ENCODE results near the gene TSC22D1. TPM values are rescaled to one million over a fixed set of nuclear protein-coding genes. Genes with fewer than 3 reads are reported as not detected.
"Not testable (repeated sequence)": the region's sequence is repeated elsewhere in the genome, so short reads cannot be mapped to it uniquely, and the experiment has no call there.

Gene TSC22D1
- total RNA-seq, 1 donor from 2014 or later: 185 TPM

DNA sequence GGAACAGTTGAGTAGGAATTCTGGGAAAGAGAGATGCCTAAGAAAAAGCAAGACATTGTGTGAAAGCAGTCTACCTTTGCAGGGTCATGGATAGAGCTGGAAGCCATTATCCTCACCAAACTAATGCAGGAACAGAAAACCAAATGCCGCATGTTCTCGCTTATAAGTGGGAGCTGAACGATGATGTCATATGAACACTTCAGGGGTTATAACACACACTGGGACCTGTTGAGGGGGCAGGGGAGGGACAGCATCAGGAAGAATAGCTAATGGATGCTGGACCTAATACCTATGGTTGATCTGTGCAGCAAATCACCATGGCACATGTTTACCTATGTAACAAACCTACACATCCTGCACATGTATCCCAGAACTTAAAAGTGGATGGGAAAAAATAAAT, 69.9 kb downstream of the TSC22D1 start:
- DNase-seq (ENCODE audit: low spot score): no peak

DNA sequence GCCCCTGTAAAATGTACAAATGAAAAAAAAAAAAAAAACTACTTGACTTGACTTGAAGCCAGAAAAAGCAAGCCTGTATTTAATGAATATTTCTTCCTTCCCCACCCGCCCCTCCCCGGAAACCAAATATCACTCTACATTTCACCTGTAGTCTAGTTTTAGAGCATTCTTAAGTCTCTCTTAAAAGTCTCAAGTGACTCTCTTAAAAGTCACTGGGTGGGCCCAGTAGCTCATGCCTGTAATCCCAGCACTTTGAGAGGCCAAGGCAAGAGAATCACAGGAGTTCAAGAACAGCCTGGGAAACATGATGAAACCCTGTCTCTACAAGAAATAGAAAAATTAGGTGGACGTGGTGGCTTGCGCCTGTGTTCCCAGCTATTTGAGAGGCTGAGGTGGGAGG, 72.0 kb downstream of the TSC22D1 start:
- no peak for DNase-seq (ENCODE audit: low spot score)

GRCh38 chr13:44498969-44499368, 77.2 kb downstream of the TSC22D1 start:
- DNase-seq (ENCODE audit: low spot score): no peak

DNA sequence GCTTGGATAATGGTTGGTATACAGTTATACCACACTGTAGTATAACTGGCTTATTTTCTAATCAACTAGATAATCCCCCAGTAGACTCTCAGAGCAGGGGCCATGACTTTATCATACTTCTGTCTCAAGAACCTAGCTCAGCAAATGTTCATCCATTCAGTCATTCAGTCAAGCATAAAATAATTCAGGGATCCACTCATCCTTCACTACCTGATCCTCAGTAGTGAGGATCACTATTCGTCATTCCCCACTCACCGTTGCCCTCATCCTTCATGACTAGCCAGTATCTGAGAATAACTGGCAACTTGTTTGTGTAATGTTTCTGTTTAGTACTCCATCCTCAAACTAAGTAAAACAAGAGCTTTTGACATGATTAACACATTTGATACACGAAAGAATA, 77.6 kb downstream of the TSC22D1 start:
- no peak for DNase-seq (ENCODE audit: low spot score)

DNA sequence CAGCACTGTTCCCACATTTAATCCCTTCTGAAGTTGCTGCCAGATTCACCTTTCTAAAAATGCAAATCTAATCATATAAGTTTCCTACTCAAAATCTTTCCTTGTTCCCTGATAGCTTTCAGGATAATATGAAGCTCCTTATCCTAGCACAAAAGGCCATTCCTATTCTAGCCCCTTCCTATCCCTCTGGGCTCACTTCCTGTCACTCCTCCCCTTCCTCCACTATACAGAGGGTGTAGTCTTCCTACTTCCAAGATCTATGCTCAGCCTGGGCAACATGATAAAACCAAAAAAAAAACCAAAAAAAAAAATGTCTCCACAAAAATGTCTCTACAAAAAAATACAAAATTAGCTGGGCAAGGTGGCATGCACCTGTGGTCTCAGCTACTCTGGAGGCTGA, 78.3 kb downstream of the TSC22D1 start:
- no peak for DNase-seq (ENCODE audit: low spot score)

DNA sequence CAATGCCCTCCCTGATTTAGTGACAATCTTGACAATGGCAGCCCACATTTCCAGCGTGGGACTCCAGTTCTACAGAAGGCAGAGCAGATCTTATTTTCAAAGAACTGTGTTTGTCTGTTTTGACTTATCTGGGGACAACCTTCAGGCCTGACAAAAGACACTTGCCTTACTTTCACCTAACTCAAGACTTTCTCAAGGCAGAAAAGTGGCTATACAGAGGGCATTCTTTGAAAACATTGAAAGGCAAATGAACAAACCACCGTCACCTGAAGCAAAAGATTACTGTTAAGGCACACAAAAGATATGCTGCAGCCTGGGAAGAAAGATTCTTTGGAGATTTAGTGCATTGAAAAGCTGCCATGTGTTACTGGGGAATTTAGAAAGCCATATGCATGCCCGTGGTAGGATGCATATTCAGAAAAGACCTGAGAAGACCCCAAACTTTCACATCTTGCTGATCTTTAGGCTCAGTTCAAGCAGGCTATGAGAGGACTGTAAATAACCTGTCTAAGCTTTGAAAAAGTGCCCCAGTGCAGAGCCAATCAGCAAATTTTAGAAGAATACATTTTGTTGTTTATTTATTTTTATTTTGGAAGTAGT, 82.8 kb downstream of the TSC22D1 start:
- DNase-seq (ENCODE audit: low spot score): no peak

GRCh38 chr13:44489751-44490150, 86.4 kb downstream of the TSC22D1 start:
- no peak for DNase-seq (ENCODE audit: low spot score)

GRCh38 chr13:44487989-44488388, 88.1 kb downstream of the TSC22D1 start:
- no peak for DNase-seq (ENCODE audit: low spot score)

- DNase-seq (ENCODE audit: low spot score): no peak
Measured at GRCh38 chr13:44484562-44485138, 91.5 kb downstream of the TSC22D1 start.

- no peak for DNase-seq (ENCODE audit: low spot score)
Measured at GRCh38 chr13:44474122-44474910, 101.8 kb downstream of the TSC22D1 start.

GRCh38 chr13:44471686-44472085, 104.4 kb downstream of the TSC22D1 start:
- DNase-seq (ENCODE audit: low spot score): no peak

DNA sequence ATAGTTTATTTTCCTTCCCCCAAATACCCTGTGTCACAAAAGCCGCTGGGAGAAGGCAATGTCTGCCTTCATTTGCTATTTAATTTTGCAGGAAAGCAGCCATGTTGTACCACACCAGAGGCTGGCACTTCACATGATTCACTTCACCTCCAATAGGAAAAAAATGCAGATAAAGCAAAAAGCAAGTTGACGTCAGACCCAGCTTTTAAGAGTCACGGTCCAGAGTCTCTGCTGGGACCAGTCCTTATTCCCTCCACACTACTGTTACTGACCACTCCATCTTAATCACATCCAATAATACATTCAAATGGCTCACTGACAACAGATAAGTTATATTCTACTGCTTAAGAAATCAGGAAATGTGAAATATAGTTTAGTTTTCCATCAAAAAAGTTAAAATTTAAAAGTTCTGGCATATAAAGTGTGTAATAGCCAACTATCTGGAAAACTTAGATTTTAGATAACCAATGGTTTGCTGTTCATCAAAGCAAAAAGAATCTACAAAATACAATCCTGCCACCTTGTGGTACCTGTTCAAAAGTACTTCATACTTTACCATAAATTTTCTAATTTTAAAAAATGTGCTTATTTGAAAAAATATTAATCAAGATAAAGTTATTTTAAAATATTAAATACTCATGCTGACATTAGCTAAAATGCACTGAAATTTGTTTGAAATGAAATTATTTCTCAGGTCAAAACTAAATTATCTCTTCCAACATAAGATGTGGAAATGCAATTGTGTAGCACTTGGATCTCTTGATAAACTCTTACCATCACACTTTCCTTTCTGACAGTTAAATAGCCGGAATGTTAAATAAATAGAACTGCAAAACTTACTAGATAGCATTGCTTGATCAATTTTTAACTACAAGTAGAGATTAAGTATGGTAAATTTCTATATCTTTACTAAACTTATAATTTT, 105.2 kb downstream of the TSC22D1 start:
- no peak for DNase-seq (ENCODE audit: low spot score)

- no peak for DNase-seq (ENCODE audit: low spot score)
Measured at GRCh38 chr13:44468874-44469273, 107.3 kb downstream of the TSC22D1 start.

DNA sequence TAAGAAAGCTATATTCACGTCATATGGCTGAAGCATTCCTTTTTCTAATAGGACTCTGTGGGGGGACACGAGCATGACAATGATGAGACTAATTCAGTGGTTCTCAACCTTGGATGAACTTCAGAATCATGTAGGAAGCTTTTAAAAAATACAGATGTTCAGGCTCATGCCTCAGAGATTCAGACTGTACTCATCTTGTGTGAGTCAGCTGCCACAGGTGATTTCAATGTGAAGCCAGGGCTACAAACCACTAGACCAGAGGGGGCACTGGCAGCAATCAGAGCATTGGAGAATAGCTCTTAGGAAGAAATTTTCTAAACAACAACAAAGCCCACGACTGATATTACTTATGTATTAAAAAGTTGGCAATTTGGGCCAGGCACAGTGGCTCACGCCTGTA, 110.8 kb downstream of the TSC22D1 start:
- DNase-seq (ENCODE audit: low spot score): no peak

- no peak for DNase-seq (ENCODE audit: low spot score)
Measured at GRCh38 chr13:44464471-44464870, 111.7 kb downstream of the TSC22D1 start.

GRCh38 chr13:44463759-44464158, 112.4 kb downstream of the TSC22D1 start:
- no peak for DNase-seq (ENCODE audit: low spot score)

GRCh38 chr13:44459674-44460073, 116.5 kb downstream of the TSC22D1 start:
- no peak for DNase-seq (ENCODE audit: low spot score)

DNA sequence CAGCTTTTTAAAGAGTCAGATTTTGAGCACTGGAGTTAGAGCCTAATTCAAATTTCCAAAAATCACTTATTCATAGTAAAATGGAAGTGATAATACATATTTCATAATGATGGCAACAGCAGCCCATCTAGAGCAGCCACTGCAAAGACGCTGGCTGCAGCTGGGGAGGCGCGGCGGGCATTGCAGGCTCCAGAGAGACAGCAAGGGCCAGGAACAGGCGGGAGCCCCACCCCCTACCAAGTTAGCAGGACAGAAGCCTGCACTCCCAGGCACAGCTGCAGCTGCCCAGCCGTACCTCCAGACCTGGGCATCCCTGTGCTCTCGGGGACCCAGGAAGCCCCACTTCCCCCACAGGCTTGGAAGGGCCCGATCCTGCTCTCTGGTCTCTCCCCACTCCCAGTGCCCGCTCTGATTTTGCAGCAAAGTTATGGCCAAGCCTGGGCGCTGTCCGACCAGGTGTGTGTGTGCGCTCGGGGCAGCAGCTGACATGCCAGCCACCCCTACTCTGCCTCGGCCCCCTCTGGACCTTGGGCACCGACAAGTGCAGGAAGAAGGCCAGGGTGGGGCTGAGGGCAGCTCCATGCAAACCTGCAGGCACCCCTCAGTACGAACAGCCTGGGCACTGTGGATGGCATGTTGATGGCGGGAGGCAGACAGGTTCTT, 117.7 kb downstream of the TSC22D1 start:
- DNase-seq (ENCODE audit: low spot score): no peak

- DNase-seq (ENCODE audit: low spot score): not testable (repeated sequence)
Measured at GRCh38 chr13:44456212-44456611, 119.9 kb downstream of the TSC22D1 start.

- DNase-seq (ENCODE audit: low spot score): no peak
Measured at GRCh38 chr13:44455769-44456168, 120.4 kb downstream of the TSC22D1 start.

- DNase-seq (ENCODE audit: low spot score): no peak
Measured at GRCh38 chr13:44453881-44454280, 122.2 kb downstream of the TSC22D1 start.

GRCh38 chr13:44453069-44453468, 123.1 kb downstream of the TSC22D1 start:
- no peak for DNase-seq (ENCODE audit: low spot score)
